M059J (cell line): ENCODE results near the gene TBC1D14. TPM values are rescaled to one million over a fixed set of nuclear protein-coding genes. Genes with fewer than 3 reads are reported as not detected.
A peak's percentile ranks its signal among the peaks of the same experiment; 100 is the strongest.

Experiments
- DNase-seq: peaks from one replicate; pipeline ENCODE4 v3.0.0-alpha.2; 2012; ENCODE audit warnings: low read depth
- total RNA-seq: library from RNA; depleted of rRNA; stranded (reverse); fragments of >200 nt; shearing (Covaris generic); gene quantifications from 2 replicates; pipeline ENCODE4 v1.2.3, GENCODE V29; 2014

Gene TBC1D14
- total RNA-seq, 1 experiment from 2014 or later, result 22.4 TPM

- no peak for DNase-seq
These were observed 89.8 kb downstream of the TBC1D14 start for GRCh38 chr4:6999172-7000086.

GRCh38 chr4:7000421-7001176 lies 91.0 kb downstream of the TBC1D14 start:
- no peak for DNase-seq

GRCh38 chr4:7001271-7001670 lies 91.6 kb downstream of the TBC1D14 start:
- no peak for DNase-seq

GRCh38 chr4:7002336-7002735 lies 92.7 kb downstream of the TBC1D14 start:
- DNase-seq, result no peak

GRCh38 chr4:7003176-7003878 lies 93.7 kb downstream of the TBC1D14 start:
- no peak for DNase-seq

GRCh38 chr4:7003879-7004240 lies 94.2 kb downstream of the TBC1D14 start:
- no peak for DNase-seq

GRCh38 chr4:7004331-7004730 lies 94.7 kb downstream of the TBC1D14 start:
- peak; percentile 99 for DNase-seq

GRCh38 chr4:7005571-7005970 lies 95.9 kb downstream of the TBC1D14 start:
- no peak for DNase-seq

- DNase-seq, result peak; percentile 37
These were observed 96.8 kb downstream of the TBC1D14 start for GRCh38 chr4:7006411-7006810.

GRCh38 chr4:7007142-7007907 lies 97.7 kb downstream of the TBC1D14 start:
- no peak for DNase-seq

- DNase-seq, result no peak
These were observed 98.3 kb downstream of the TBC1D14 start for GRCh38 chr4:7007944-7008343.

GRCh38 chr4:7009564-7009963 lies 99.9 kb downstream of the TBC1D14 start:
- DNase-seq, result no peak

GRCh38 chr4:7013175-7013574 lies 103.5 kb downstream of the TBC1D14 start:
- DNase-seq, result no peak

GRCh38 chr4:7014815-7015214 lies 105.2 kb downstream of the TBC1D14 start:
- no peak for DNase-seq

- no peak for DNase-seq
These were observed 105.9 kb downstream of the TBC1D14 start for GRCh38 chr4:7015383-7016035.

- no peak for DNase-seq
These were observed 106.5 kb downstream of the TBC1D14 start for GRCh38 chr4:7016086-7016485.

- no peak for DNase-seq
These were observed 106.9 kb downstream of the TBC1D14 start for GRCh38 chr4:7016512-7016911.

GRCh38 chr4:7017446-7018048 lies 107.9 kb downstream of the TBC1D14 start:
- no peak for DNase-seq

- no peak for DNase-seq
These were observed 108.7 kb downstream of the TBC1D14 start for GRCh38 chr4:7018281-7018680.

GRCh38 chr4:7019367-7019766 lies 109.7 kb downstream of the TBC1D14 start:
- no peak for DNase-seq

- DNase-seq, result peak; percentile 26
These were observed 110.7 kb downstream of the TBC1D14 start for GRCh38 chr4:7020290-7020689.
